ENCODE data around the gene DBP. TPM values are rescaled to one million over a fixed set of nuclear protein-coding genes. Genes with fewer than 3 reads are reported as not detected.

DBP gene
- total and polyA plus RNA-seq, 2 experiments from 2014 or later, result 5.7 to 6.3 TPM

- H2AFZ ChIP-seq, result peak overlapping the region; percentile 43; the same call in 1 of the 2 replicates
- no peak overlapping the region for H3K4me3 ChIP-seq
These were observed 46.2 kb upstream of the DBP start for GRCh38 chr19:48683349-48683748.

More at GRCh38 chr19:48683349-48683748, 46.2 kb upstream of the DBP start:
- Histone ChIP-seq H3K36me3 (ENCODE audit: insufficient read depth) (no peaks in the 10 kb centered on the region), H3K79me2 (replicated peaks; ENCODE audit: insufficient read depth) (no peaks in the 10 kb centered on the region), H3K9me2 (ENCODE audit: insufficient read depth) (no peaks in the 10 kb centered on the region), H4K20me1 (replicated peaks; ENCODE audit: insufficient read depth) (no peaks in the 10 kb centered on the region), H3K4me1 (ENCODE audit: insufficient read depth) (no peaks in the 10 kb centered on the region), H3F3A (replicated peaks; ENCODE audit: low read depth) (no peaks in the 10 kb centered on the region), H3K4me2 (no peak overlapping the region), H3K27ac (ENCODE audit: low read depth) (no peak overlapping the region), H3K27me3 (ENCODE audit: insufficient read depth) (no peaks in the 10 kb centered on the region)
- ATAC-seq, result no peak
- Mint-ChIP-seq H3K36me3 (ENCODE audit: low read depth) (no peaks in the 10 kb centered on the region), H3K4me1 (no peaks in the 10 kb centered on the region), H3K4me3 (no peak overlapping the region), H3K9me3 (no peaks in the 10 kb centered on the region), H3K27ac (no peak overlapping the region), H3K27me3 (ENCODE audit: insufficient read depth, low read depth, poor library complexity) (no peaks in the 10 kb centered on the region)
- TF ChIP-seq EZH2 (IDR thresholded peaks at IDR 0.05; ENCODE audit: low read depth, unreplicated experiment) (no peak), CREB1 (CRISPR knock-in tag; IDR thresholded peaks at IDR 0.05; ENCODE audit: low read depth) (no peak), REST (IDR thresholded peaks at IDR 0.05; ENCODE audit: unreplicated experiment) (no peak), ZNF114 (CRISPR knock-in tag; IDR thresholded peaks at IDR 0.05) (no peak), STAT1 (IDR thresholded peaks at IDR 0.05; ENCODE audit: unreplicated experiment) (no peak), CTCF (conservative IDR thresholded peaks at IDR 0.05; ENCODE audit: low read depth in 2 of 2) (no peak), JUNB (IDR thresholded peaks at IDR 0.05; ENCODE audit: unreplicated experiment) (no peak), POLR2AphosphoS5 (IDR thresholded peaks at IDR 0.05; ENCODE audit: low read depth) (no peak), NANOG (IDR thresholded peaks at IDR 0.05; ENCODE audit: borderline replicate concordance) (no peak), ZNF331 (CRISPR knock-in tag; IDR thresholded peaks at IDR 0.05; ENCODE audit: low read depth) (no peak), EZH2phosphoT487 (IDR thresholded peaks at IDR 0.05; ENCODE audit: unreplicated experiment) (no peak), ZNF462 (CRISPR knock-in tag; IDR thresholded peaks at IDR 0.05) (no peak), ETS1 (IDR thresholded peaks at IDR 0.05) (no peak)
- DNase-seq (ENCODE audit: low spot score), result no peak

Data from GM23338 (cell line).